ENCODE data around the gene AK2. TPM values are rescaled to one million over a fixed set of nuclear protein-coding genes. Genes with fewer than 3 reads are reported as not detected.

Gene AK2
- total RNA-seq, 2 donors from 2014 or later = 120 to 162 TPM

DNA sequence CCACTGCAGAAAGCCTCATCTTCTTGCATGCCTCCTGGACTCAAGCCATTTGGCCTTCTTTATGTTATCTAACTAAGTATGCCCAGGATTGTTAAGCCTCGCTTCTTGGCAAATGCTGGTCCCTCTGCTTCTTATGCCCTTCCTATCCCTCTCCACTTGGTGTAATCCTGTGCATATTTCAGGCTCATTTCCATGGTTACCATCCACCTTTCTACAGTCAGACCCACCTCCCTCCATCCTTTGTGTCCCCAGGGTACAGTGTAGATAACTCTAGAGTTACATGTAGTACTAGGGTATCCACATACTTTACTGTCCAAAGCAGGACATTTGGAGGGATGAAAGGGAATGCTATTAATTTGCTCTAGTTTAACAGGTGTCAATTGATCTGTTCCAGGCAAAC is 65.5 kb downstream of the AK2 start:
- no peak overlapping the region for H3K4me3 ChIP-seq
- peaks cover 0 to 6% of the 10 kb centered on the region in 2 donors for H3K4me1 ChIP-seq
- H3K9me3 ChIP-seq = no peaks in the 10 kb centered on the region
- H3K27me3 ChIP-seq = no peaks in the 10 kb centered on the region
- H3K36me3 ChIP-seq = no peaks in the 10 kb centered on the region
- DNase-seq (ENCODE audit: low spot score) = no peak
- TF ChIP-seq, protein P1, sequence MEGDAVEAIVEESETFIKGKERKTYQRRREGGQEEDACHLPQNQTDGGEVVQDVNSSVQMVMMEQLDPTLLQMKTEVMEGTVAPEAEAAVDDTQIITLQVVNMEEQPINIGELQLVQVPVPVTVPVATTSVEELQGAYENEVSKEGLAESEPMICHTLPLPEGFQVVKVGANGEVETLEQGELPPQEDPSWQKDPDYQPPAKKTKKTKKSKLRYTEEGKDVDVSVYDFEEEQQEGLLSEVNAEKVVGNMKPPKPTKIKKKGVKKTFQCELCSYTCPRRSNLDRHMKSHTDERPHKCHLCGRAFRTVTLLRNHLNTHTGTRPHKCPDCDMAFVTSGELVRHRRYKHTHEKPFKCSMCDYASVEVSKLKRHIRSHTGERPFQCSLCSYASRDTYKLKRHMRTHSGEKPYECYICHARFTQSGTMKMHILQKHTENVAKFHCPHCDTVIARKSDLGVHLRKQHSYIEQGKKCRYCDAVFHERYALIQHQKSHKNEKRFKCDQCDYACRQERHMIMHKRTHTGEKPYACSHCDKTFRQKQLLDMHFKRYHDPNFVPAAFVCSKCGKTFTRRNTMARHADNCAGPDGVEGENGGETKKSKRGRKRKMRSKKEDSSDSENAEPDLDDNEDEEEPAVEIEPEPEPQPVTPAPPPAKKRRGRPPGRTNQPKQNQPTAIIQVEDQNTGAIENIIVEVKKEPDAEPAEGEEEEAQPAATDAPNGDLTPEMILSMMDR (IDR thresholded peaks at IDR 0.05) = no peak
- no peak overlapping the region for H3K27ac ChIP-seq

DNA sequence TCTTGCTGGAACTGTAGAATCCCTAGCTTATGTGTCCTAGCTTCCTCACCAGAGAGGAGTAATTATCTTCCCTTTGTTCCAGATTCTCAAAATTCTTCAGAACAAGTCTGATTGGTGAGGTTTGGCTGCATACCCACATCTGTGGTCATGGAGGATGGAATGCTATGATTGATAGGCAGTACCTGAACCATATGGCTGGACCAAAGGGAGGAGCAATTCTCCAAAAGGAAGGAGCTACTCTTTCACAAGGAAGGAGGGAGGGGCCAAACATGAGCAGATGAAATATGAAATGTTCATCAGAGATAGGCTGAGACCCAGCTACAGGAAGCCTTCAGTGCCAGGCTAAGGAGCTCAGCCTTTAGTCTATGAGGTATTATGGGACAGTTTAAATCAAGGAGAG is 67.1 kb downstream of the AK2 start:
- TF ChIP-seq, protein P1 (IDR thresholded peaks at IDR 0.05) = no peak
- Histone ChIP-seq H3K27me3 (no peaks in the 10 kb centered on the region), H3K4me3 (no peak overlapping the region), H3K9me3 (no peaks in the 10 kb centered on the region), H3K4me1 (peaks cover 0 to 6% of the 10 kb centered on the region in 2 donors), H3K27ac (no peak overlapping the region), H3K36me3 (no peaks in the 10 kb centered on the region)
- no peak for DNase-seq (ENCODE audit: low spot score)

DNA sequence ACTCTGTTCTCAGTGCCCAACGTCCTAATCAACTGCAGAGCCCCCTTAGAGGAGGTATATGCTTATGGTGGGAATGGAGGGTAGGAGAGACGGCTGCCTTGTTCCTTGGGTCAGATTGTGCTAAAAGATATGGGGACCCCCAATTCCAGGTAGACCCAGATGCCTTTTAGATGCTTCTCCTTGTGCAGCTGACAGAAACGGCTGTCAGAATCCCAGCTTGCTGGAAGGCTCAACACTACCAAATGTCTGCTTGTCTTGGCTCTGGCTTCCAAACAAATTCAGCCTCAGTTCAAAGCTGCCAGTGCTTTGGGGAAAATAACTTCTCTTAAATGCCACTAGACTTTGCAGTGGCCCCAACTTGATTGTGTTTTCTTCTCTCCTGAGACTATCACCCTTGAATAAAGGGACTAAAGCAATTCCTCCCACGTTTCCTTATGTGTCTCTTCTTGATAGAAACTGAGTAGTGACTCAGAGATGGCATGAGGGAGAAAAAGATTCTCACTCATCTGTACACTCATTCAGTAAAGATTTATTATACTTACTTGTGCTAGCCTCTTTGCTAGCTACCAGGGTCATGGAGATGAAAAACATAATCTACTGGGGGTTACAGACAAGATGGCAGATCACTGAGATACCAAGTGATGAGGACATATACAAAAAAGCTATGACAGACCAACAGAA is 68.7 kb downstream of the AK2 start:
- H3K36me3 ChIP-seq = no peaks in the 10 kb centered on the region
- H3K27me3 ChIP-seq = no peaks in the 10 kb centered on the region
- H3K4me1 ChIP-seq = peaks cover 0 to 11% of the 10 kb centered on the region in 2 donors
- H3K4me3 ChIP-seq = no peak overlapping the region
- peak; percentile 53 for DNase-seq (ENCODE audit: low spot score)
- TF ChIP-seq, protein P1 (IDR thresholded peaks at IDR 0.05) = no peak
- no peak overlapping the region for H3K27ac ChIP-seq
- no peaks in the 10 kb centered on the region for H3K9me3 ChIP-seq

DNA sequence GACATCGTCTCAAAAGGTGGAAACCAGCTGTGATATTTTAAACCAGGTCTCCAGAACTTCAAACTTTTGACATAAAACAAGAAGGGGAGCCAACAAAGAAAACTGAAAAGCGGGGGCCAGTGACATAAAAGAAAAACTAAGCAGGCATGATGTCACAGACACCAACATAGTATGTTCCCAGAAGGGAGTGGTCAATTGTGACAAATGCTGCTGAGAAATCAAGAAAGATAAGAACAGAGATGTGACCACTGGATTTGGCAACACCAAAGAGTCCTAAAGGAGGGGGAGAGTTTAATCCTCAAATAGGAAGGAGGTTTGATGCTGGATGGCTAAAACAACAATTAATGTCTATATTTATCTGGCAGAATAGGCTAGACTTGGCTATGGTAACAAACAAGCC is 69.8 kb downstream of the AK2 start:
- no peaks in the 10 kb centered on the region for H3K36me3 ChIP-seq
- H3K27me3 ChIP-seq = no peaks in the 10 kb centered on the region
- no peak overlapping the region for H3K27ac ChIP-seq
- peaks cover 0 to 17% of the 10 kb centered on the region in 2 donors for H3K4me1 ChIP-seq
- TF ChIP-seq, protein P1 (IDR thresholded peaks at IDR 0.05) = no peak
- no peak overlapping the region for H3K4me3 ChIP-seq
- no peak for DNase-seq (ENCODE audit: low spot score)
- H3K9me3 ChIP-seq = no peaks in the 10 kb centered on the region

DNA sequence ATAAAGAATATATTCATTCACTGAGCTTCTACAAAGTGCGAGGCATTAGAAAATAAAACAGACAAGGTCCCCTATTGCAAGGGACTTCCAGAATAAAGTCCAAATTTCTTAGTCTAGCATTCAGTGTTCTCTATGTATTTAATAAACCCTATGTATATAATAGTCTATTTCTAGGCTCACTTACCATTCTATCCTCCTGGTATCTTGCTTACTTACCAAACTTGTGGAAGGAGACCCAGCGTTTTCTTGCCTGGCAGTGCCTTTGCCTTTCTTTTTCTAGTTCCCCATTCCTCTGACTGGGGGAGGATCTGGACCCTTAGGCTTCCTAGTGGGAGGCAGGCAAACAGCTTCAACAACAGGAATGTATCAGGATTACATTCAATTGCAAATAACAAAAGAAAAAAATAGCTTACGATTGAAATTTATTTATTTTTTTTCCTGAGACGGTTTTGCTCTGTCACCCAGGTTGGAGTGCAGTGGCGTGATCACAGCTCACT is 71.4 kb downstream of the AK2 start:
- Histone ChIP-seq H3K4me3 (peak overlapping the region; percentile 84 to 86), H3K27me3 (no peaks in the 10 kb centered on the region), H3K9me3 (no peaks in the 10 kb centered on the region), H3K4me1 (peaks cover 0 to 31% of the 10 kb centered on the region in 2 donors), H3K36me3 (no peaks in the 10 kb centered on the region), H3K27ac (peak overlapping the region; percentile 86 to 92)
- DNase-seq (ENCODE audit: low spot score) = no peak
- TF ChIP-seq, protein P1 (IDR thresholded peaks at IDR 0.05) = no peak
